Loucy (cell line): Measurements from ENCODE around the gene ZDHHC13.

Experiments
- EZH2phosphoT487 ChIP-seq: fragments of 200-600 bp; IDR thresholded peaks from 2 replicates; pipeline ENCODE4 v1.6.1; 2018; ENCODE audit warnings: antibody characterized with exemption, mild to moderate bottlenecking, moderate library complexity, borderline replicate concordance
- TF ChIP-seq, protein P1 (sequence below): fragments of 200-600 bp; sonication (generic); conservative IDR thresholded peaks from 2 replicates; pipeline ENCODE4 v1.5.1; 2014; ENCODE audit warnings: mild to moderate bottlenecking, antibody characterized with exemption, low read length

DNA sequence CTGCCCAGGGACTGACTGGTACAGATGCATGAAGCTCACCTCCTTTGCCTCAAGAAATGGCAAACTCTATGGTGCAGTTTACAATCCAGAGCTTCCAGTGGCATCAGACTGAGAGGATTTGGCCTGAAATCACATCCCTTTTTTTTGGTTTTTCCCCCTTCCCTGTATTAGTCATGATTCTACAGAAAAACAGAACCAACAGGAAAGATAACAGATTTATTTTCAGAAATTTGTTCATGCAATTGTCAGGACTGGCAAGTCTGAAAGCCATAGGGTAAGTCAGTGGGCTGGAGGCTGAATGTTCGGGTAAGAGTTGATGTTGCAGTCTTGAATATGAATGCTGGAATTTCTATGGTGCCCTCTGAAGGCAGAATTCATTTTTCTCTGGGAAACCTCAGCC lies 12.0 kb upstream of the ZDHHC13 start:
- TF ChIP-seq, protein P1, sequence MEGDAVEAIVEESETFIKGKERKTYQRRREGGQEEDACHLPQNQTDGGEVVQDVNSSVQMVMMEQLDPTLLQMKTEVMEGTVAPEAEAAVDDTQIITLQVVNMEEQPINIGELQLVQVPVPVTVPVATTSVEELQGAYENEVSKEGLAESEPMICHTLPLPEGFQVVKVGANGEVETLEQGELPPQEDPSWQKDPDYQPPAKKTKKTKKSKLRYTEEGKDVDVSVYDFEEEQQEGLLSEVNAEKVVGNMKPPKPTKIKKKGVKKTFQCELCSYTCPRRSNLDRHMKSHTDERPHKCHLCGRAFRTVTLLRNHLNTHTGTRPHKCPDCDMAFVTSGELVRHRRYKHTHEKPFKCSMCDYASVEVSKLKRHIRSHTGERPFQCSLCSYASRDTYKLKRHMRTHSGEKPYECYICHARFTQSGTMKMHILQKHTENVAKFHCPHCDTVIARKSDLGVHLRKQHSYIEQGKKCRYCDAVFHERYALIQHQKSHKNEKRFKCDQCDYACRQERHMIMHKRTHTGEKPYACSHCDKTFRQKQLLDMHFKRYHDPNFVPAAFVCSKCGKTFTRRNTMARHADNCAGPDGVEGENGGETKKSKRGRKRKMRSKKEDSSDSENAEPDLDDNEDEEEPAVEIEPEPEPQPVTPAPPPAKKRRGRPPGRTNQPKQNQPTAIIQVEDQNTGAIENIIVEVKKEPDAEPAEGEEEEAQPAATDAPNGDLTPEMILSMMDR, result no peak
- no peak for TF ChIP-seq EZH2phosphoT487
